ENCODE results near the gene PCBP3.
A peak's percentile ranks its signal among the peaks of the same experiment; 100 is the strongest.
"Not testable (repeated sequence)": the region's sequence is repeated elsewhere in the genome, so short reads cannot be mapped to it uniquely, and the experiment has no call there.

The PCBP3 gene

DNA sequence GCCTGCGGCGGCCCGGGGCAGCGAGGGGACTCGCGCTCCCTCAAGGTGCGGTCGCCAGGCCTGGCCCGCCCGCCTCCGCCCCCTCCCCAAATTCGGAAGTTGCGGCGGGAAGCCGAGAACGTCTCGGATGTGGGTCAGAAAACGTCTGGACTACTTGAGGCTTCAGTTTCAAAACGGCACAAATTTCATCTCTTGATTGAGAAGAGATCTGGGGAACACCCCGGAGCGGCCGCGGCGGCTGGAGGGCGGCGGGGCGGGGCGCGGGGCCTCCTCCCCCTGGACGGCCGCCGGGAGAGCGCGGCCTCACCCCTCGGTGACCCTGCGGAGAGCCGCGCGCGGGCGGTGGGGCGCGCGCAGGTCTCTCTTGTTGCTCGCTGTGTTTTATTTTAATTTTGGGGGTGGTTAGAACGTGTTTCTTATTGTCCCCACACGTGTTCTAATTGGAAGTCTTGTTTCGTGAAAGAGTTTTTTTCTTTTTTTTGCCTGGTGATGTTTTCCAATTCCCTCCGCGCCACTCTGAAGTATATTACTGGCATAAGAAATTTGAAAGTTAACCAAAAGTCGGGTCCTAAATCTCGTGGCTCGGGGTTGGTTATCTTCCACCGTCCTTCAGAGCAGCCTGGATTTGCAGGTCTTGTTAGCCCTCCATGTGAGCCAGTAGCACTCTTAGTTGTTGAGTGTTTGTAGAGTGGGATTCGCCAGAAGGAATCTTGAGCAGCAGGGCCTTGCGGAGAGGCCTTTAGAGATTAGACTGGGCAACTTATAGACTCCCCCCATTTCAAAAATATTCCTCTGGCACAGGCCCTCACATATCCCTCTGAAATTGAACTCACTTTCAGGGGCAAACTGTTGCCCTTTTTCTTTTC, 749 bp downstream of the PCBP3 start:
- Histone ChIP-seq H3K79me2 (ENCODE audit: insufficient read depth, low read length) (peaks cover 15% of the 10 kb centered on the region), H3K4me3 (ENCODE audit: low read depth in 1 of 2, low read length in 2 of 2) (peak overlapping the region; percentile 21 to 57; a peak in 3 of 4 replicates), H3K4me2 (ENCODE audit: insufficient read depth, low read length) (peak overlapping the region; percentile 73), H4K20me1 (ENCODE audit: insufficient read depth, low read length) (peaks cover 23% of the 10 kb centered on the region), H3K9me3 (ENCODE audit: insufficient read depth, low read length, severe bottlenecking) (no peaks in the 10 kb centered on the region), H3K27ac (ENCODE audit: low read length) (no peak overlapping the region; the same call in 1 of the 2 replicates), H3K9ac (ENCODE audit: low read depth, low read length) (peak overlapping the region; percentile 58), H3K4me1 (ENCODE audit: insufficient read depth, low read length) (peaks cover 36% of the 10 kb centered on the region), H3K36me3 (ENCODE audit: insufficient read depth, low read length) (no peaks in the 10 kb centered on the region), H2AFZ (ENCODE audit: low read depth, low read length) (0 out of 2 replicates have a peak overlapping the region, but pooled peaks have one; percentile 2), H3K27me3 (ENCODE audit: insufficient read depth, low read length, poor library complexity) (peaks cover 9% of the 10 kb centered on the region)
- ATAC-seq (ENCODE audit: insufficient read depth, low read depth) (peak; percentile 1; the same call in 1 of the 3 replicates), DNase-seq (peak; percentile 68)
- peak; percentile 46 for TF ChIP-seq EZH2 (IDR thresholded peaks at IDR 0.05; ENCODE audit: borderline replicate concordance, low read depth, low read length, severe bottlenecking)
- TF ChIP-seq, protein P1, sequence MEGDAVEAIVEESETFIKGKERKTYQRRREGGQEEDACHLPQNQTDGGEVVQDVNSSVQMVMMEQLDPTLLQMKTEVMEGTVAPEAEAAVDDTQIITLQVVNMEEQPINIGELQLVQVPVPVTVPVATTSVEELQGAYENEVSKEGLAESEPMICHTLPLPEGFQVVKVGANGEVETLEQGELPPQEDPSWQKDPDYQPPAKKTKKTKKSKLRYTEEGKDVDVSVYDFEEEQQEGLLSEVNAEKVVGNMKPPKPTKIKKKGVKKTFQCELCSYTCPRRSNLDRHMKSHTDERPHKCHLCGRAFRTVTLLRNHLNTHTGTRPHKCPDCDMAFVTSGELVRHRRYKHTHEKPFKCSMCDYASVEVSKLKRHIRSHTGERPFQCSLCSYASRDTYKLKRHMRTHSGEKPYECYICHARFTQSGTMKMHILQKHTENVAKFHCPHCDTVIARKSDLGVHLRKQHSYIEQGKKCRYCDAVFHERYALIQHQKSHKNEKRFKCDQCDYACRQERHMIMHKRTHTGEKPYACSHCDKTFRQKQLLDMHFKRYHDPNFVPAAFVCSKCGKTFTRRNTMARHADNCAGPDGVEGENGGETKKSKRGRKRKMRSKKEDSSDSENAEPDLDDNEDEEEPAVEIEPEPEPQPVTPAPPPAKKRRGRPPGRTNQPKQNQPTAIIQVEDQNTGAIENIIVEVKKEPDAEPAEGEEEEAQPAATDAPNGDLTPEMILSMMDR (IDR thresholded peaks at IDR 0.05; ENCODE audit: borderline replicate concordance, extremely low read depth, low read length, poor library complexity, severe bottlenecking) = no peak

DNA sequence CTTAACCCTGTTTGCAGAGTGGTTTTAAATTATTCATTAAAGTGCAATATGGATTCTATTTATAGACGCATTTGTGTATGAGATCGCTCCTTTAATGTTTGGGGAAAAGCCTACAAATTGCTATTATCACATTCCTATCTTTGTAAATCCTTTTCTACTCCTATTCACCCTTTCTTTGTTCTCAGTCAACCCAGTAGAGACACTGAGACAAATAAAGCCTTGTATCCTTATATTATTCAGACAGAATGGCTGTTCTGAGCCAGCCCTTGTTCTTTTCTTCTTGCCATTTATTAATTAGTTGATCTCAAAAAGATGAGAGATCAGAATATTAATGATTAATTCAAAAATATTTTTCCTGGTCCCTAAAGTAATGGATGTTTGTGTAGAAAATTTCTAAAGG, 8.4 kb downstream of the PCBP3 start:
- Histone ChIP-seq H4K20me1 (ENCODE audit: insufficient read depth, low read length) (peaks cover 8% of the 10 kb centered on the region), H3K9me3 (ENCODE audit: insufficient read depth, low read length, severe bottlenecking) (no peaks in the 10 kb centered on the region), H3K4me3 (ENCODE audit: low read depth in 1 of 2, low read length in 2 of 2) (no peak overlapping the region), H3K79me2 (ENCODE audit: insufficient read depth, low read length) (peaks cover 10% of the 10 kb centered on the region), H3K27me3 (ENCODE audit: insufficient read depth, low read length, poor library complexity) (no peaks in the 10 kb centered on the region), H3K9ac (ENCODE audit: low read depth, low read length) (no peak overlapping the region), H3K36me3 (ENCODE audit: insufficient read depth, low read length) (no peaks in the 10 kb centered on the region), H3K4me1 (ENCODE audit: insufficient read depth, low read length) (no peaks in the 10 kb centered on the region), H3K4me2 (ENCODE audit: insufficient read depth, low read length) (no peak overlapping the region), H2AFZ (ENCODE audit: low read depth, low read length) (no peak overlapping the region), H3K27ac (ENCODE audit: low read length) (no peak overlapping the region)
- no peak for ATAC-seq (ENCODE audit: insufficient read depth, low read depth)
- no peak for DNase-seq
- TF ChIP-seq EZH2 (IDR thresholded peaks at IDR 0.05; ENCODE audit: borderline replicate concordance, low read depth, low read length, severe bottlenecking) = no peak
- TF ChIP-seq, protein P1 (IDR thresholded peaks at IDR 0.05; ENCODE audit: borderline replicate concordance, extremely low read depth, low read length, poor library complexity, severe bottlenecking) = no peak

- H3K4me1 ChIP-seq (ENCODE audit: insufficient read depth, low read length) = no peaks in the 10 kb centered on the region
- ATAC-seq (ENCODE audit: insufficient read depth, low read depth) (no peak), DNase-seq (no peak)
- no peaks in the 10 kb centered on the region for H4K20me1 ChIP-seq (ENCODE audit: insufficient read depth, low read length)
- TF ChIP-seq, protein P1 (IDR thresholded peaks at IDR 0.05; ENCODE audit: borderline replicate concordance, extremely low read depth, low read length, poor library complexity, severe bottlenecking) = no peak
- TF ChIP-seq EZH2 (IDR thresholded peaks at IDR 0.05; ENCODE audit: borderline replicate concordance, low read depth, low read length, severe bottlenecking) = no peak
- H3K27me3 ChIP-seq (ENCODE audit: insufficient read depth, low read length, poor library complexity) = no peaks in the 10 kb centered on the region
- no peak overlapping the region for H3K4me2 ChIP-seq (ENCODE audit: insufficient read depth, low read length)
- H3K27ac ChIP-seq (ENCODE audit: low read length) = no peak overlapping the region
- no peak overlapping the region for H3K4me3 ChIP-seq (ENCODE audit: low read depth in 1 of 2, low read length in 2 of 2)
- no peak overlapping the region for H3K9ac ChIP-seq (ENCODE audit: low read depth, low read length)
- no peaks in the 10 kb centered on the region for H3K9me3 ChIP-seq (ENCODE audit: insufficient read depth, low read length, severe bottlenecking)
- H3K36me3 ChIP-seq (ENCODE audit: insufficient read depth, low read length) = no peaks in the 10 kb centered on the region
- 0 out of 2 replicates have a peak, but pooled peaks cover 3% of the 10 kb centered on the region for H3K79me2 ChIP-seq (ENCODE audit: insufficient read depth, low read length)
- no peak overlapping the region for H2AFZ ChIP-seq (ENCODE audit: low read depth, low read length)
Observed at GRCh38 chr21:45655124-45655523, 11.6 kb downstream of the PCBP3 start.

GRCh38 chr21:45656114-45656513, 12.6 kb downstream of the PCBP3 start:
- not testable (repeated sequence) for H3K27ac ChIP-seq (ENCODE audit: low read length); H3K4me2 ChIP-seq (ENCODE audit: insufficient read depth, low read length); H3K4me1 ChIP-seq (ENCODE audit: insufficient read depth, low read length); H3K27me3 ChIP-seq (ENCODE audit: insufficient read depth, low read length, poor library complexity); H3K4me3 ChIP-seq (ENCODE audit: low read depth in 1 of 2, low read length in 2 of 2); H3K9ac ChIP-seq (ENCODE audit: low read depth, low read length); H3K79me2 ChIP-seq (ENCODE audit: insufficient read depth, low read length); ATAC-seq (ENCODE audit: insufficient read depth, low read depth); H3K36me3 ChIP-seq (ENCODE audit: insufficient read depth, low read length); H4K20me1 ChIP-seq (ENCODE audit: insufficient read depth, low read length); H3K9me3 ChIP-seq (ENCODE audit: insufficient read depth, low read length, severe bottlenecking); DNase-seq; H2AFZ ChIP-seq (ENCODE audit: low read depth, low read length)

- not testable (repeated sequence) for H3K4me2 ChIP-seq (ENCODE audit: insufficient read depth, low read length); H3K9me3 ChIP-seq (ENCODE audit: insufficient read depth, low read length, severe bottlenecking); H3K4me3 ChIP-seq (ENCODE audit: low read depth in 1 of 2, low read length in 2 of 2); ATAC-seq (ENCODE audit: insufficient read depth, low read depth); H3K9ac ChIP-seq (ENCODE audit: low read depth, low read length); H3K27me3 ChIP-seq (ENCODE audit: insufficient read depth, low read length, poor library complexity); H3K27ac ChIP-seq (ENCODE audit: low read length); H3K36me3 ChIP-seq (ENCODE audit: insufficient read depth, low read length); H4K20me1 ChIP-seq (ENCODE audit: insufficient read depth, low read length); H3K4me1 ChIP-seq (ENCODE audit: insufficient read depth, low read length); DNase-seq; H3K79me2 ChIP-seq (ENCODE audit: insufficient read depth, low read length); H2AFZ ChIP-seq (ENCODE audit: low read depth, low read length)
Observed at GRCh38 chr21:45661913-45662622, 18.5 kb downstream of the PCBP3 start.
